H9 (cell line): ENCODE measurements around the gene ABCB11. TPM values are rescaled to one million over a fixed set of nuclear protein-coding genes. Genes with fewer than 3 reads are reported as not detected.

ENCODE experiments used
- DNase-seq: peaks from one replicate; pipeline ENCODE4 v3.0.0-alpha.2; 2017
- H2AFZ ChIP-seq: one replicate; pipeline ENCODE4 v1.6.1; 2013; ENCODE audit warnings: mild to moderate bottlenecking, low read length, control low read depth, moderate library complexity
- H2AK5ac ChIP-seq: 2 replicates; pipeline ENCODE4 v1.6.1; 2013; ENCODE audit warnings: low read length, control low read depth, mixed read lengths; ENCODE audit not compliant: insufficient read length
- H2BK120ac ChIP-seq: one replicate; pipeline ENCODE4 v1.6.1; 2013; ENCODE audit warnings: low read depth, mild to moderate bottlenecking, low read length, control low read depth, inconsistent platforms; ENCODE audit not compliant: poor library complexity, severe bottlenecking
- H2BK12ac ChIP-seq: 2 replicates; pipeline ENCODE4 v1.6.1; 2013; ENCODE audit warnings: low read length, control low read depth, mixed read lengths, low read depth; ENCODE audit not compliant: insufficient read length
- H2BK15ac ChIP-seq: 2 replicates; pipeline ENCODE4 v1.6.1; 2013; ENCODE audit warnings: low read depth, low read length, control low read depth
- H2BK20ac ChIP-seq: one replicate; pipeline ENCODE4 v1.6.1; 2013; ENCODE audit warnings: low read depth, mild to moderate bottlenecking, low read length, control low read depth, inconsistent platforms; ENCODE audit not compliant: poor library complexity, severe bottlenecking
- H2BK5ac ChIP-seq: 2 replicates; pipeline ENCODE4 v1.6.1; 2013; ENCODE audit warnings: low read length, control low read depth, mixed read lengths; ENCODE audit not compliant: insufficient read length
- H3K14ac ChIP-seq: 2 replicates; pipeline ENCODE4 v1.6.1; 2013; ENCODE audit warnings: low read length, control low read depth; ENCODE audit not compliant: insufficient read depth
- H3K18ac ChIP-seq: 2 replicates; pipeline ENCODE4 v1.6.1; 2013; ENCODE audit warnings: low read depth, mild to moderate bottlenecking, mixed read lengths, low read length, control low read depth; ENCODE audit not compliant: insufficient read length
- H3K23ac ChIP-seq: 2 replicates; pipeline ENCODE4 v1.6.1; 2013; ENCODE audit warnings: low read length, control low read depth, mixed read lengths, low read depth; ENCODE audit not compliant: insufficient read length
- H3K23me2 ChIP-seq: 2 replicates; pipeline ENCODE4 v1.6.1; 2013; ENCODE audit warnings: low read depth, mild to moderate bottlenecking, mixed read lengths, low read length, control low read depth; ENCODE audit not compliant: insufficient read length, poor library complexity, severe bottlenecking
- H3K27ac ChIP-seq: 2 replicates; pipeline ENCODE4 v1.5.1; 2013; ENCODE audit warnings: low read length, control low read depth, mixed read lengths, low read depth; ENCODE audit not compliant: insufficient read length
- H3K27me3 ChIP-seq: 2 replicates; pipeline ENCODE4 v1.6.1; 2013; ENCODE audit warnings: low read length, control low read depth, inconsistent platforms; ENCODE audit not compliant: insufficient read depth
- H3K4ac ChIP-seq: 2 replicates; pipeline ENCODE4 v1.6.1; 2013; ENCODE audit warnings: low read depth, mild to moderate bottlenecking, control low read depth, inconsistent platforms, low read length, moderate library complexity
- H3K4me1 ChIP-seq: 2 replicates; pipeline ENCODE4 v1.6.1; 2013; ENCODE audit warnings: low read length, control low read depth, inconsistent platforms; ENCODE audit not compliant: insufficient read depth
- H3K4me2 ChIP-seq: 2 replicates; pipeline ENCODE4 v1.6.1; 2013; ENCODE audit warnings: low read length, control low read depth, mixed read lengths; ENCODE audit not compliant: insufficient read length, insufficient read depth
- H3K56ac ChIP-seq: 2 replicates; pipeline ENCODE4 v1.6.1; 2013; ENCODE audit warnings: low read depth, mild to moderate bottlenecking, mixed read lengths, low read length, control low read depth; ENCODE audit not compliant: insufficient read length
- H3K79me1 ChIP-seq: 2 replicates; pipeline ENCODE4 v1.6.1; 2013; ENCODE audit warnings: low read depth, mild to moderate bottlenecking, moderate library complexity, low read length, control low read depth, inconsistent platforms; ENCODE audit not compliant: insufficient read depth, poor library complexity, severe bottlenecking
- H3K79me2 ChIP-seq: 2 replicates; pipeline ENCODE4 v1.6.1; 2013; ENCODE audit warnings: low read length, control low read depth, inconsistent platforms; ENCODE audit not compliant: insufficient read depth
- H3K9ac ChIP-seq: 2 replicates; pipeline ENCODE4 v1.6.1; 2013; ENCODE audit warnings: low read length, control low read depth, mixed read lengths; ENCODE audit not compliant: insufficient read length; ENCODE audit errors: extremely low read depth
- H3K9me3 ChIP-seq: one replicate; pipeline ENCODE4 v1.6.1; 2013; ENCODE audit warnings: low read depth, low read length, inconsistent platforms; ENCODE audit not compliant: control insufficient read depth
- H3T11ph ChIP-seq: one replicate; pipeline ENCODE4 v1.6.1; 2013; ENCODE audit warnings: mild to moderate bottlenecking, low read length, control low read depth, inconsistent platforms
- H4K20me1 ChIP-seq: one replicate; pipeline ENCODE4 v1.6.1; 2013; ENCODE audit not compliant: control insufficient read depth, insufficient read length, insufficient read depth
- H4K5ac ChIP-seq: 2 replicates; pipeline ENCODE4 v1.6.1; 2013; ENCODE audit warnings: low read depth, mild to moderate bottlenecking, mixed read lengths, low read length, control low read depth; ENCODE audit not compliant: insufficient read length
- H4K8ac ChIP-seq: replicated peaks from 2 replicates; pipeline ENCODE4 v1.6.1; 2013; ENCODE audit warnings: low read length, control low read depth, mixed read lengths, low read depth; ENCODE audit not compliant: insufficient read length
- H4K91ac ChIP-seq: 2 replicates; pipeline ENCODE4 v1.6.1; 2013; ENCODE audit warnings: low read depth, mild to moderate bottlenecking, moderate library complexity, mixed read lengths, low read length, control low read depth; ENCODE audit not compliant: insufficient read length
- H3K27ac Mint-ChIP-seq, 3 experiments: 2 replicates in 2 of 3; 3 replicates in 1 of 3; pipeline ENCODE4 v1.8.0; 2020 to 2021; ENCODE audit warnings: mixed read lengths in 3 of 3, mild to moderate bottlenecking in 1 of 3, moderate library complexity in 1 of 3
- H3K27me3 Mint-ChIP-seq: 2 replicates; pipeline ENCODE4 v1.8.0; 2021; ENCODE audit warnings: low read depth, mild to moderate bottlenecking, moderate library complexity, mixed read lengths
- H3K36me3 Mint-ChIP-seq, 3 experiments: 2 replicates in 2 of 3; 3 replicates in 1 of 3; pipeline ENCODE4 v1.8.0; 2020 to 2021; ENCODE audit warnings: low read depth in 3 of 3, mixed read lengths in 3 of 3; ENCODE audit not compliant: insufficient read depth in 1 of 3
- H3K4me1 Mint-ChIP-seq, 2 experiments: 2 replicates each; pipeline ENCODE4 v1.8.0; 2020; ENCODE audit warnings: mixed read lengths in 2 of 2
- H3K4me3 Mint-ChIP-seq, 2 experiments: 2 replicates in 1 of 2; 3 replicates in 1 of 2; pipeline ENCODE4 v1.8.0; 2020 to 2021; ENCODE audit warnings: mild to moderate bottlenecking in 2 of 2, mixed read lengths in 2 of 2, moderate library complexity in 1 of 2
- H3K9me3 Mint-ChIP-seq, 2 experiments: 2 replicates in 1 of 2; 3 replicates in 1 of 2; pipeline ENCODE4 v1.8.0; 2020; ENCODE audit warnings: mild to moderate bottlenecking in 2 of 2, mixed read lengths in 2 of 2, moderate library complexity in 1 of 2
- WGBS: extraction: QIAGEN DNeasy Blood & Tissue Kit; methylation state at CpG from one replicate; pipeline ENCODE4 v1.1.7; 2013; ENCODE audit warnings: missing lambda C conversion rate, low lambda C conversion rate, mixed read lengths; ENCODE audit not compliant: insufficient read length; ENCODE audit errors: extremely low coverage; 5-methylcytosine and 5-hydroxymethylcytosine counted together
- total RNA-seq: library from RNA; stranded (reverse); gene quantifications from 2 replicates; pipeline ENCODE4 v1.2.1, GENCODE V29; 2021
- TF ChIP-seq, protein P1 (sequence below): fragments of 200-600 bp; sonication (generic); conservative IDR thresholded peaks from 3 replicates; pipeline ENCODE4 v1.8.0; 2021; ENCODE audit warnings: antibody characterized with exemption, mild to moderate bottlenecking

The ABCB11 gene
- total RNA-seq, 1 experiment from 2014 or later: not detected

DNA sequence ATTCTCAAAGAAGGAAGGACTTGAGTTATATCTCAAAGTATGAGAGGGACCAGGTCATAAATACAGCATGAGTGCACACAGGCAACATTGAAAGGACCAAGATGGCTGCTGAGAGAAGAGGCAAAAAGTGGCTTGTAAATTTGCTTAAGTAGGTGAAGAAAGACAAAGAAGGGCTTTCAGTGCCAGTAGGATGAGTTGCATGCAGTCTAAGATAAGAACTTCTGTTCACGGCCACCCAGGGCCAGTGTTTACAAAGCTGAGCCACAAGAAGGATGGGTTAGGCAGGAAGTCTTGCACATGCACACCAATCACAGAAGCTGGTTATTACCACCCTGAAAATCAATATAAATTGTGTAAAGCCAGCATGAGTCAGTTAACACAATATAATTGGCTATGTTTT lies 3.1 kb upstream of the ABCB11 start:
- Histone ChIP-seq H3K14ac (no peak overlapping the region), H2BK12ac (no peak overlapping the region), H4K5ac (no peak overlapping the region), H2BK120ac (no peak overlapping the region), H3K9me3 (no peaks in the 10 kb centered on the region), H4K91ac (no peak overlapping the region), H2BK5ac (no peak overlapping the region), H2BK20ac (no peak overlapping the region), H3K27ac (no peak overlapping the region), H3K79me1 (no peaks in the 10 kb centered on the region), H3K23me2 (no peaks in the 10 kb centered on the region), H2AK5ac (no peak overlapping the region), H3K56ac (no peak overlapping the region), H4K8ac (no peak overlapping the region), H2BK15ac (no peak overlapping the region), H3K18ac (no peak overlapping the region), H4K20me1 (no peaks in the 10 kb centered on the region), H3K27me3 (no peaks in the 10 kb centered on the region), H3T11ph (no peak overlapping the region), H3K9ac (no peak overlapping the region), H2AFZ (no peak overlapping the region), H3K4me2 (no peak overlapping the region), H3K4me1 (no peaks in the 10 kb centered on the region), H3K4ac (no peak overlapping the region), H3K79me2 (no peaks in the 10 kb centered on the region), H3K23ac (no peak overlapping the region)
- Mint-ChIP-seq H3K9me3 (no peaks in the 10 kb centered on the region), H3K4me3 (no peak overlapping the region), H3K27me3 (no peaks in the 10 kb centered on the region), H3K27ac (no peak overlapping the region), H3K36me3 (no peaks in the 10 kb centered on the region), H3K4me1 (peaks cover 6 to 14% of the 10 kb centered on the region in 2 experiments)
- no CpG with 5 or more reads among the region's 1 CpG for WGBS
- TF ChIP-seq, protein P1, sequence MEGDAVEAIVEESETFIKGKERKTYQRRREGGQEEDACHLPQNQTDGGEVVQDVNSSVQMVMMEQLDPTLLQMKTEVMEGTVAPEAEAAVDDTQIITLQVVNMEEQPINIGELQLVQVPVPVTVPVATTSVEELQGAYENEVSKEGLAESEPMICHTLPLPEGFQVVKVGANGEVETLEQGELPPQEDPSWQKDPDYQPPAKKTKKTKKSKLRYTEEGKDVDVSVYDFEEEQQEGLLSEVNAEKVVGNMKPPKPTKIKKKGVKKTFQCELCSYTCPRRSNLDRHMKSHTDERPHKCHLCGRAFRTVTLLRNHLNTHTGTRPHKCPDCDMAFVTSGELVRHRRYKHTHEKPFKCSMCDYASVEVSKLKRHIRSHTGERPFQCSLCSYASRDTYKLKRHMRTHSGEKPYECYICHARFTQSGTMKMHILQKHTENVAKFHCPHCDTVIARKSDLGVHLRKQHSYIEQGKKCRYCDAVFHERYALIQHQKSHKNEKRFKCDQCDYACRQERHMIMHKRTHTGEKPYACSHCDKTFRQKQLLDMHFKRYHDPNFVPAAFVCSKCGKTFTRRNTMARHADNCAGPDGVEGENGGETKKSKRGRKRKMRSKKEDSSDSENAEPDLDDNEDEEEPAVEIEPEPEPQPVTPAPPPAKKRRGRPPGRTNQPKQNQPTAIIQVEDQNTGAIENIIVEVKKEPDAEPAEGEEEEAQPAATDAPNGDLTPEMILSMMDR: no peak
- DNase-seq: no peak
